GM23248 (cell line): ENCODE results near the gene SNX11.

Source experiments
- EZH2 ChIP-seq: fragments of 200-600 bp; sonication (generic); IDR thresholded peaks from 2 replicates; pipeline ENCODE4 v1.6.1; 2018; ENCODE audit warnings: antibody characterized with exemption, mild to moderate bottlenecking; ENCODE audit not compliant: insufficient read depth, poor library complexity, severe bottlenecking
- EZH2phosphoT487 ChIP-seq: fragments of 200-600 bp; sonication (generic); IDR thresholded peaks from 2 replicates; pipeline ENCODE4 v1.6.1; 2018; ENCODE audit warnings: antibody characterized with exemption, moderate library complexity, mild to moderate bottlenecking, low read depth; ENCODE audit not compliant: insufficient read depth

GRCh38 chr17:48151220-48151619, 43.7 kb downstream of the SNX11 start:
- TF ChIP-seq EZH2phosphoT487 (no peak), EZH2 (no peak)
